Sigmoid colon (tissue), 4 donors: ENCODE measurements around the gene PER3.

Experiments
- EP300 ChIP-seq, 4 donors: sonication (generic); formaldehyde crosslinking; IDR thresholded peaks; one replicate each; pipeline ENCODE4 v1.6.1; 2017; ENCODE audit warnings: antibody characterized with exemption in 4 of 4
- POLR2A ChIP-seq, 2 donors: fragments of 450-650 bp; IDR thresholded peaks; one replicate each; pipeline ENCODE4 v1.6.1; 2016; ENCODE audit warnings: antibody characterized with exemption in 2 of 2, mild to moderate bottlenecking in 2 of 2, moderate library complexity in 2 of 2
- TF ChIP-seq, protein P1 (sequence below), 4 experiments: fragments of 450-650 bp in 3 of 4; fragments of 200-600 bp in 1 of 4; IDR thresholded peaks; one replicate each; pipeline ENCODE4 v1.5.1; 2016 to 2019; ENCODE audit warnings: antibody characterized with exemption in 4 of 4, mild to moderate bottlenecking in 3 of 4, moderate library complexity in 2 of 4

DNA sequence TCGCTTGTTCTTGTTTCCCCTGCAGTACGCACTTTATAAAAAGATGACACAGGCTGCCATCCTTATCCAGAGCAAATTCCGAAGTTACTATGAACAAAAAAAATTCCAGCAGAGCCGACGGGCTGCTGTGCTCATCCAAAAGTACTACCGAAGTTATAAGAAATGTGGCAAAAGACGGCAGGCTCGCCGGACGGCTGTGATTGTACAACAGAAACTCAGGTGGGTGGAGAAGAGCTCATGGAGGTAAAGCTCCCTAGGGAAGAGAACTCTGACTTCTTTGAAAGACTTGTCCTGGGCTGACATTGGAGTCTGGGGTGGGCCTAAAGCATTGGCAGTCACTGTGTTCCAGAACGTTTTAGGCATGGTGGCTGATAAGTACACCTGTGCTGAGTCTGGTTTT lies 32.9 kb upstream of the PER3 start:
- no peak for TF ChIP-seq EP300 (IDR thresholded peaks at IDR 0.05)
- TF ChIP-seq, protein P1, sequence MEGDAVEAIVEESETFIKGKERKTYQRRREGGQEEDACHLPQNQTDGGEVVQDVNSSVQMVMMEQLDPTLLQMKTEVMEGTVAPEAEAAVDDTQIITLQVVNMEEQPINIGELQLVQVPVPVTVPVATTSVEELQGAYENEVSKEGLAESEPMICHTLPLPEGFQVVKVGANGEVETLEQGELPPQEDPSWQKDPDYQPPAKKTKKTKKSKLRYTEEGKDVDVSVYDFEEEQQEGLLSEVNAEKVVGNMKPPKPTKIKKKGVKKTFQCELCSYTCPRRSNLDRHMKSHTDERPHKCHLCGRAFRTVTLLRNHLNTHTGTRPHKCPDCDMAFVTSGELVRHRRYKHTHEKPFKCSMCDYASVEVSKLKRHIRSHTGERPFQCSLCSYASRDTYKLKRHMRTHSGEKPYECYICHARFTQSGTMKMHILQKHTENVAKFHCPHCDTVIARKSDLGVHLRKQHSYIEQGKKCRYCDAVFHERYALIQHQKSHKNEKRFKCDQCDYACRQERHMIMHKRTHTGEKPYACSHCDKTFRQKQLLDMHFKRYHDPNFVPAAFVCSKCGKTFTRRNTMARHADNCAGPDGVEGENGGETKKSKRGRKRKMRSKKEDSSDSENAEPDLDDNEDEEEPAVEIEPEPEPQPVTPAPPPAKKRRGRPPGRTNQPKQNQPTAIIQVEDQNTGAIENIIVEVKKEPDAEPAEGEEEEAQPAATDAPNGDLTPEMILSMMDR (IDR thresholded peaks at IDR 0.05), result no peak
- no peak for TF ChIP-seq POLR2A (IDR thresholded peaks at IDR 0.05)
